NT2/D1 (cell line): ENCODE results near the gene BGLAP.

Experiments used
- DNase-seq: peaks from one replicate; pipeline ENCODE4 v3.0.0-alpha.2; 2011; ENCODE audit warnings: low read depth, low spot score
- H3K27me3 ChIP-seq: 2 replicates; pipeline ENCODE4 v1.6.0; 2011; ENCODE audit warnings: mild to moderate bottlenecking; ENCODE audit not compliant: insufficient read length, insufficient read depth
- H3K36me3 ChIP-seq: 2 replicates; pipeline ENCODE4 v1.6.1; 2011; ENCODE audit warnings: mild to moderate bottlenecking, low read length, mixed read lengths; ENCODE audit not compliant: insufficient read depth, insufficient read length
- H3K4me1 ChIP-seq: 2 replicates; pipeline ENCODE4 v1.5.1; 2011; ENCODE audit not compliant: insufficient read depth, insufficient read length
- H3K4me3 ChIP-seq: 2 replicates; pipeline ENCODE4 v1.5.1; 2011; ENCODE audit warnings: low read depth; ENCODE audit not compliant: insufficient read length
- H3K9ac ChIP-seq: 2 replicates; pipeline ENCODE4 v1.6.0; 2011; ENCODE audit warnings: low read depth; ENCODE audit not compliant: insufficient read length
- H3K9me3 ChIP-seq: 2 replicates; pipeline ENCODE4 v1.5.1; 2011; ENCODE audit warnings: mild to moderate bottlenecking, low read length; ENCODE audit not compliant: insufficient read depth
- SUZ12 ChIP-seq: IDR thresholded peaks from 2 replicates; pipeline ENCODE4 v1.6.1; 2011; ENCODE audit not compliant: insufficient read length, insufficient read depth; ENCODE audit errors: extremely low read depth
- YY1 ChIP-seq: IDR thresholded peaks from 2 replicates; pipeline ENCODE4 v1.6.1; 2011; ENCODE audit not compliant: insufficient read length, insufficient read depth
- ZNF274 ChIP-seq: IDR thresholded peaks from 2 replicates; pipeline ENCODE4 v1.6.1; 2011; ENCODE audit warnings: mild to moderate bottlenecking, low read depth, low read length

Gene BGLAP

DNA sequence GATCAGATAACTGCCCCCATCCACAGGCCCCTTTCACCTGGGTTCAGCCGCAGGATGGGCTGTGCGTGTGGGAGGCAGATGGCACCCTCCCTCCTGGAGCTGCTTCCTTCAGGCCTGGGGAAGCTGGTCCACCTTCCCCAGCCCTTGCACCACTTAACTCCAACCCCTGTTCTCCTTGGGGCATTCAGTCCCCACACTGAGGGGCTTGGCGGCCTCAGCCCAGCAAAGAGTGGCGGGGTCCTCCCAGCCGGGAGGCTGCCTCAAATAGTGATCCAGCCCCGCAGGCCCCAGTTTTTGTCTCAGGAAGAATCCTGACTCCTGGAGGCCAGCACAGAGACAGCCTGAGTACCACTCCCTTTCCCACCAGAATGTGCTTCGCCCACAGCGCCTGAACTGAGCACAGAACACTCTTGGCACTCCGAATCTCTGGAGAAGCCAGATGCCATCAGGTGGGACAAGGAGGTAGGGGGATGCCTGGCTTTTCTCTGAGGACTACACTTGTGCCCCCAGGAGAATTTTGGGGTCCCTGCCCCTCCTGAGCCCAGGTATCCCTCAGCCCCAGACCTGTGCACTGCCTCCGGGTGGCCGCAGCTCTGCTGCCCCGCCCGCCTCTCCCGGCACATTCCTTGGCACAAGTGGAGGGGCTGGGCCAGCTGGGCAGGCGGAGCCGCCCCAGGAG, 4.9 kb downstream of the BGLAP start:
- H3K9ac ChIP-seq, result no peak overlapping the region
- no peak overlapping the region for H3K4me3 ChIP-seq
- no peak for DNase-seq
- peaks cover 87% of the 10 kb centered on the region for H3K36me3 ChIP-seq
- H3K27me3 ChIP-seq, result no peaks in the 10 kb centered on the region
- peaks cover 46% of the 10 kb centered on the region for H3K4me1 ChIP-seq
- H3K9me3 ChIP-seq, result no peaks in the 10 kb centered on the region
- TF ChIP-seq ZNF274, result no peak
- no peak for TF ChIP-seq SUZ12

DNA sequence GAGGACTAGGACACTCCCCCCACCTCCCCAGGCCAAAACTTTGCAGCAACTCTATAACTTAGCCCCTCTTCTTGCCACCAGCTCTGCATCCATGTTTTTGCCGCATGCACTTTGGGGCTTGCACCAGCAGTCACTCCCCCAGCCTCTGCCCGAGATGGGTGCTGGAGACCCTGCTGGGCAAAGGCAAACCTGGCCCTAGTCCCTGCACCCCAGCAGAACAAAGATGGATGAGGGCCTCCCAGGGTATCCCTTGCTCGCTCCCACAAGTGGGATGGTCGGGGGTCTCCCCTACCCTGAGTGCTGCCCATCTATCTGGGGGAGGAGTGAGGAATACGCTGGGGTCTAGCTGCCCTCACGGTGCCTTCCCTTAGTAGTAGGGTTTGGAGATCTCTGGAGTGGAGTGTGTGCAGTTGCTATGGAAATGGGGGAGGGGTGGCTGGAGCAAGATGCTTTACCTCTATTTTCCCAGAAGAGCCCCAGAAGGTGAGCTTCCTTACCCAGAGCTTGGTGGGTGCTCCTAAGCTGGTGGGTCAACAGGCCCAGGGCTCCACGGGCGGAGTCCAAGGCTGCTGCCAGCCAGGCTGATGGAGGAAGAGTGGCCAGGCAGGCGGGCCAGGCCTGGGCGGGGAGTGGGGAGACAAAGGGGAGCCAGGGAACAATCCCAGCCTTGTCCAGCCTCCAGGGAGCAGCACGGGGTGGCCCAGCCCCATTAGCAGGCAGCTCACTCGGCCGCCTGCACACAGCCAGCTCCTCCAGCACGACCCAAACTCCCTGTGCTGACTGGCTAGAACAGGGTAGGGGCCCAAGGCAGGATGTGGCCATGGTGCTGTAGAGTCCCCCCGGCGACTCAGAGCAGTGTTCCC, 5.7 kb downstream of the BGLAP start, which contains the start of gene PAQR6:
Gene PAQR6, minus strand, starts transcription at position 597 of the 863 bp plus-strand sequence. CDS start 1,325 bp downstream, outside the sequence.
- Histone ChIP-seq H3K36me3 (peaks cover 87% of the 10 kb centered on the region), H3K4me1 (peaks cover 47% of the 10 kb centered on the region), H3K27me3 (no peaks in the 10 kb centered on the region), H3K4me3 (no peak within 1 kb of the TSS), H3K9me3 (no peaks in the 10 kb centered on the region), H3K9ac (no peak within 1 kb of the TSS)
- TF ChIP-seq SUZ12, result no peak
- TF ChIP-seq YY1, result no peak
- TF ChIP-seq ZNF274, result no peak
- no peak for DNase-seq

DNA sequence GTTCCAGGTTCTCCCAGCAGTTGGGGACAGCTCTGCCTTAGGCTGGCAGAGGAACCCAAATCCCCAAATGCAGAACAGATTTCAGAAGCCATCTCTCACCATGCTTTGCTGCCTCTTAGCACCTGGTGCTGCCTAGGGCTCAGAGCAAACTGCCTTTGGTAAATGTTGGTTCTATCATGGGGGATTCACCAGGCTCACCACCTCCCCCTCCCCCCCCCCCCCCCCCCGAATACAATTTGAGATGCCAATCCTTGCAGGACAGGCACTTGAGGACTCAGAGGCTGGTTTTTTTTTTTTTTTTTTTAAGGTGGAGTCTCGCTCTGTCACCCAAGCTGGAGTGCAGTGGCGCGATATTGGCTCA, 6.3 kb downstream of the BGLAP start:
- H3K9me3 ChIP-seq, result no peaks in the 10 kb centered on the region
- peaks cover 47% of the 10 kb centered on the region for H3K4me1 ChIP-seq
- H3K36me3 ChIP-seq, result peaks cover 91% of the 10 kb centered on the region
- TF ChIP-seq ZNF274, result no peak
- TF ChIP-seq YY1, result no peak
- TF ChIP-seq SUZ12, result no peak
- H3K4me3 ChIP-seq, result no peak overlapping the region
- no peaks in the 10 kb centered on the region for H3K27me3 ChIP-seq
- DNase-seq, result no peak
- no peak overlapping the region for H3K9ac ChIP-seq

DNA sequence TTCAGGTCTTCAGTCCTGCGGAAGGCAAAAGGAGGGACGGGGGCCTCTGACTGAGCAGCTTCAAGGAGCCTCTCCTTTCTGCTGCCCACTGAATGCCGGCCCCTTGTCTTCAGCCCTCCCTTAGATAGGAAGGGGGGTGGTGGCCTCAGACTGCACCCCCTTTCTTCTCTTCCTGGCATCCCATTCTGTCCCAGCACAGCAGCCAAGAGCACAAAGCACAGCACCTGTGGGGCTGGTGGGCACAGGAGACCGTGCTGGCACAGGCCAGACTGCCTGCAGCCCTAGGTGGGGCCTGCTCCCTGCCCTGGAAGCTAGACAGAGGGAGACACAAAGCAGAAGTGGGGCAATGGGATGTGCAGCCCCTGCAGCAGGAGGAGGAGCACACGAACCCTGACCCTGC, 7.6 kb downstream of the BGLAP start:
- Histone ChIP-seq H3K9ac (no peak overlapping the region), H3K27me3 (no peaks in the 10 kb centered on the region), H3K4me3 (no peak overlapping the region), H3K36me3 (peaks cover 92% of the 10 kb centered on the region), H3K9me3 (no peaks in the 10 kb centered on the region), H3K4me1 (peaks cover 47% of the 10 kb centered on the region)
- TF ChIP-seq SUZ12, result no peak
- no peak for TF ChIP-seq ZNF274
- no peak for TF ChIP-seq YY1
- DNase-seq, result no peak

DNA sequence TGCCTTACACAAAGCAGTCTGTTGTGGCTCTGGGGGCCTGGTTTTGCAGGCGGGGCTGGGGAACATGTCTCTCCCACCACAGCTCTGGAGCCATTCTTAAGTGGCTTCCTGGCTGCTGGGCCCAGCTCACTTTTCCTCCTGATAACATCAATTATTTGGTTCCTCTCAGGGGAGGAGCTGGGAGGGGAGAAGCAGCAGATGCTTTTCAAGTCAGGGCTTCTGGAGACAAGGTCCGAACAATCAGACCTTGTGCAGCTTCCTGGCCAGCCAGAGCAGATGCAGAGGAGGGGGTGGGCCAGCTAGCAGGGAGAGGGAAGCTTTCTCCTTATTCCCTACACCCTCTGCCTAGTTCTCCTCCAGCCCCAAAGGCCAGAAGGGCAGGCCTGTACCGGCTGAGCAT, 9.5 kb downstream of the BGLAP start:
- TF ChIP-seq ZNF274 (no peak), SUZ12 (no peak), YY1 (no peak)
- peaks cover 93% of the 10 kb centered on the region for H3K36me3 ChIP-seq
- H3K9ac ChIP-seq, result no peak overlapping the region
- H3K4me1 ChIP-seq, result peaks cover 44% of the 10 kb centered on the region
- no peaks in the 10 kb centered on the region for H3K9me3 ChIP-seq
- no peak overlapping the region for H3K4me3 ChIP-seq
- no peaks in the 10 kb centered on the region for H3K27me3 ChIP-seq
- DNase-seq, result no peak

DNA sequence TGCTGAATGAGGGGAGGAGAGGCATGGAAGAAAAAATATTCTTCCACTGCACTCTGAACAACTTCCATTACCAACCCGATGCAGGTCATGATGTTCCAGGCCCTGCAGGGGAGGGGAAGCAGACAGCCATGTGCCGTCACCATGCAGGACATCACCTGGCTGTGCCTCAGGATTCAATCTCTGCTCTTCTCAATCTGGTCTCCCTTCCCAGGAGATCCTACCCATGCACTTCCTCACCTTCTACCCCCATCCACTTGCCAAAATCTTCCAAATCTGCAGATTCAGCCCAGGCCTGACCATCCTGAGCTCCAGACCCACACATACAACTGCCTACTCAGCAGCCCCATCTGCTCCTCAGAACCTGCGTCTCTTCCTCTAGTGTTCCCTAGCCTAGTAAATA, 11.7 kb downstream of the BGLAP start:
- no peak overlapping the region for H3K4me3 ChIP-seq
- no peak for DNase-seq
- H3K27me3 ChIP-seq, result no peaks in the 10 kb centered on the region
- H3K36me3 ChIP-seq, result peaks cover 95% of the 10 kb centered on the region
- TF ChIP-seq YY1, result no peak
- TF ChIP-seq SUZ12, result no peak
- no peak for TF ChIP-seq ZNF274
- H3K9ac ChIP-seq, result no peak overlapping the region
- no peaks in the 10 kb centered on the region for H3K9me3 ChIP-seq
- peaks cover 27% of the 10 kb centered on the region for H3K4me1 ChIP-seq

DNA sequence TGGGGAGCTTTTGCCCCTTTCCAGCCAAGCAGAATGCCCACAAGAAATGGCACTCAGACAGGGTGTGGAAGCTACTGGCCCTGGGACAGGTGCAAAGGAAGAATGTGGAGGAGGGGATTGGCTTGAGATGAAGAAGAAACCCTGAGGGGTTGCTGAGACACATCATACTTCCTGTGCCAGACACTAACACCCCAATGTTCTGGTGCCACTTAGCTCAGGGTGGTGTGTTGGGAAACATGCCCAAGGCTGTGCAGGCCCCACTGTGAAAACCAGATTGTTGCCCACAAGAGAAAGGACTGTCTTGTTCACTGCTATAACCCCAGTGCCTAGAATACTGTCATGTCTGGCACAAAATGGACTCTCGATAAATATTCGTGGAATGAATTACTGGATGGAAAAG, 15.7 kb downstream of the BGLAP start:
- H3K4me1 ChIP-seq, result no peaks in the 10 kb centered on the region
- H3K36me3 ChIP-seq, result peaks cover 90% of the 10 kb centered on the region
- no peaks in the 10 kb centered on the region for H3K9me3 ChIP-seq
- H3K9ac ChIP-seq, result no peak overlapping the region
- H3K4me3 ChIP-seq, result no peak overlapping the region
- TF ChIP-seq SUZ12 (no peak), YY1 (no peak), ZNF274 (no peak)
- DNase-seq, result no peak
- H3K27me3 ChIP-seq, result no peaks in the 10 kb centered on the region
